Measurements from ENCODE around the gene HRG.
"Not testable (repeated sequence)": the region's sequence is repeated elsewhere in the genome, so short reads cannot be mapped to it uniquely, and the experiment has no call there.

HRG gene, protein sequence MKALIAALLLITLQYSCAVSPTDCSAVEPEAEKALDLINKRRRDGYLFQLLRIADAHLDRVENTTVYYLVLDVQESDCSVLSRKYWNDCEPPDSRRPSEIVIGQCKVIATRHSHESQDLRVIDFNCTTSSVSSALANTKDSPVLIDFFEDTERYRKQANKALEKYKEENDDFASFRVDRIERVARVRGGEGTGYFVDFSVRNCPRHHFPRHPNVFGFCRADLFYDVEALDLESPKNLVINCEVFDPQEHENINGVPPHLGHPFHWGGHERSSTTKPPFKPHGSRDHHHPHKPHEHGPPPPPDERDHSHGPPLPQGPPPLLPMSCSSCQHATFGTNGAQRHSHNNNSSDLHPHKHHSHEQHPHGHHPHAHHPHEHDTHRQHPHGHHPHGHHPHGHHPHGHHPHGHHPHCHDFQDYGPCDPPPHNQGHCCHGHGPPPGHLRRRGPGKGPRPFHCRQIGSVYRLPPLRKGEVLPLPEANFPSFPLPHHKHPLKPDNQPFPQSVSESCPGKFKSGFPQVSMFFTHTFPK

DNA sequence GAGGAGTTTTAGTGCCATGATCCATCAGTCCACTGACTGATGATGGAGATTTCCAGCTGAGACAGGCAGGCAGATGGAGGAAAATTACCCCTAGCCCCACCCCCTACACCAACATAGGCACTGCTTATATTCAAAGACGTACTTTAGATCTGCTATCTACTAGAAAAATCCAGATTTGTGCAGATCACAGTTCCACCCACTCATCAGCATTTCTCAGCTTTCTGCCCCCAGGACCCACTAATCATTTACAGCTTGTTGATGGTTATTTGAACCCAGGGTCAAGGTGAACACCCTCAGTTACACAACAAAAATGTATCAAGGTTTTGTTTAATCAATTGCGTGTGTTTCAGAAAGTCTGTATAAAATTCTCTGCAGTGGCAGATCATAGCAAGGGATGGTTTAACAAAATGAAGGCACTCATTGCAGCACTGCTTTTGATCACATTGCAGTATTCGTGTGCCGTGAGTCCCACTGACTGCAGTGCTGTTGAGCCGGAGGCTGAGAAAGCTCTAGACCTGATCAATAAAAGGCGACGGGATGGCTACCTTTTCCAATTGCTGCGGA is at the start of gene HRG:
Gene HRG (plus strand): TSS at position 390 of the 564 bp plus-strand sequence. CDS start 18 bp downstream, at position 408.
- DNase-seq (ENCODE audit: low read depth) = no peak

DNA sequence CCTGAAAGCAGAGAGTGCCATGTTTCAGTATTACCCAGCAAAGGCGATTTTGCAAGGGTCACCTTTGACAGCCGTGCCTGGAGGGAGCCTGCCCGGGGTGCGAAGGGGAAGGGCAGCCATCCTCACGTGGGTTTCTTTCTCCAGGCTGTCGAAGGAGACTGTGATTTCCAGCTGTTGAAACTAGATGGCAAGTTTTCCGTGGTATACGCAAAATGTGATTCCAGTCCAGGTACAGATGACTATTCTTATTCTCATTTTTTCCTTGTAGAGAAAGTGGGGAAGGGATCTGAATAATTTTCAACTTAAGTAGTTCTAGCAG is 49.6 kb upstream of the HRG start:
- DNase-seq (ENCODE audit: low read depth) = no peak

DNA sequence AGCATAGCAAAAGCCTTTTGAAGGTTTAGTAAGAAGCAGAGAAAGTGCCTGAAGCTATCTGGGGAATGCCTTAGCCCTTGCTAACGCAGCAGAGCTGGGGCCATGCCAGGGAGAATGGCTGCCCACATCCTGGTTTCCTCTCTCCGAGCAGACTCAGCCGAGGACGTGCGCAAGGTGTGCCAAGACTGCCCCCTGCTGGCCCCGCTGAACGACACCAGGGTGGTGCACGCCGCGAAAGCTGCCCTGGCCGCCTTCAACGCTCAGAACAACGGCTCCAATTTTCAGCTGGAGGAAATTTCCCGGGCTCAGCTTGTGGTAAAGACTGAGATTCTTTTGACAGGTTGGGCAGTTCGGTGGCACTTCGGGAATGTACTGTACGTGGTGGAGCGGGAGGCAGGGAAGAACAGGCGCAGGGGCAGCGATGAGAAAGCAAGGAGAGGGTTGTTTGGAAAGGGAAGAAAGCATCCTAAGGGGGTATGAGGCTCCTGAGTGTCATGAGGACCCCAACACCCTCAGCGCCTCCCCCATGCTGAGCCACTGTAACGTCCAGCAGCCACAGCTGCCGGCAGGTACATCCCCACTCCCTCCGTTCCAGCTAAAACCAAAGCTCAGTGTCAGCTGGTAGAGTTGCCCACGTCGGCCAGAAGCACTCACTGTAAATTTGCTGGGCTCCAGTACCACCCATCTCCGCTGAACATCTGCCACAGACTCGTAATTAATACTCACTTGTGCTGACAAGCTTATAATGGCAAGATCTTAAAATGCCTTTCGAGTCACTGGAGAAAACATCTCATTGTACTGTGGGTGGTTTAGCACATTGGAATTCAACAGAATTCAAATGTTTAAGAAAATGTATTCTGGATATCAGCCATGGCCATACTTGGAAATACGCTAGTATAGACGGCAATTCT is 48.5 kb upstream of the HRG start:
- peak; percentile 100 for DNase-seq (ENCODE audit: low read depth)

DNA sequence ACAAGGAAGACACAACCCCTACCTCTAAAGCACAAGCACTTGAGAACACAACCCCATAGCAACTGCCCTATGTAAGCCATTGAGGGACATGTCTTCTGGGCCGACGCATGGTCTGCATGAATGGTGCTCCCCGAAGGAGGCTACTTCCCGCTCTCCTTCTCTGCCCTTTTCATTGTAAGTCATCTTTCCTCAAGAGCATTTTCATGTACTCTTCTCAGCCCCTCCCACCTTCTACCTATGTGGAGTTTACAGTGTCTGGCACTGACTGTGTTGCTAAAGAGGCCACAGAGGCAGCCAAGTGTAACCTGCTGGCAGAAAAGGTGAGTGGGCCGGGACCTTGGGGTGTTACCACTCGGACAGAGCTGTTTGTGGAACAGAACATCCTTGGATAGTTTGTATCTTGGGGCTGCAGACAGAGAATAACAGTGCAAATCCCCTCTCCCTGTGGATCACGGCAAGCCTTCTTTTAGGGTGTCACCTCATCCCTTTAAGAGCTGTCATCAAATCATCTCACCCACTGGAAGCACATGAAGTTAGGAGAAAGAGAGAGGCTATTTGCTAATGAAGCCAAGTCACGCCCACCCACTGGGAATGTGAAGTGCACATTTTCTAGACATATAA is 47.4 kb upstream of the HRG start:
- no peak for DNase-seq (ENCODE audit: low read depth)

DNA sequence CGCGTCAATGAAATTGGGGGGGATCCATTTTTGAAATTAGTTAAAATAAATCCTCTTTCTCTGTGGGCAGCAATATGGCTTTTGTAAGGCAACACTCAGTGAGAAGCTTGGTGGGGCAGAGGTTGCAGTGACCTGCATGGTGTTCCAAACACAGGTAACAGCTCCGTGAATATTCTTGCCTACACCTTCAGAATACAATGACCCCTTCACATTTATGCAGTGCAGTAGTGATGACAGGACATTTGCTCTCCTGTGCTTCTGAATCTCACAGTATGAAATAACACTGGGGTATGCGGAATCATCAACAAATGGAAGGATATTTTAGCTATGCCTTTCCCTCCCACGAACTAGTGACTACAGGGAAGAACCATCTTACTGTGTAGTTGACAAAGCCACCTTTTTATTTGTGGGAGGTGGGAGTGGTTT is 46.0 kb upstream of the HRG start:
- DNase-seq (ENCODE audit: low read depth) = no peak

DNA sequence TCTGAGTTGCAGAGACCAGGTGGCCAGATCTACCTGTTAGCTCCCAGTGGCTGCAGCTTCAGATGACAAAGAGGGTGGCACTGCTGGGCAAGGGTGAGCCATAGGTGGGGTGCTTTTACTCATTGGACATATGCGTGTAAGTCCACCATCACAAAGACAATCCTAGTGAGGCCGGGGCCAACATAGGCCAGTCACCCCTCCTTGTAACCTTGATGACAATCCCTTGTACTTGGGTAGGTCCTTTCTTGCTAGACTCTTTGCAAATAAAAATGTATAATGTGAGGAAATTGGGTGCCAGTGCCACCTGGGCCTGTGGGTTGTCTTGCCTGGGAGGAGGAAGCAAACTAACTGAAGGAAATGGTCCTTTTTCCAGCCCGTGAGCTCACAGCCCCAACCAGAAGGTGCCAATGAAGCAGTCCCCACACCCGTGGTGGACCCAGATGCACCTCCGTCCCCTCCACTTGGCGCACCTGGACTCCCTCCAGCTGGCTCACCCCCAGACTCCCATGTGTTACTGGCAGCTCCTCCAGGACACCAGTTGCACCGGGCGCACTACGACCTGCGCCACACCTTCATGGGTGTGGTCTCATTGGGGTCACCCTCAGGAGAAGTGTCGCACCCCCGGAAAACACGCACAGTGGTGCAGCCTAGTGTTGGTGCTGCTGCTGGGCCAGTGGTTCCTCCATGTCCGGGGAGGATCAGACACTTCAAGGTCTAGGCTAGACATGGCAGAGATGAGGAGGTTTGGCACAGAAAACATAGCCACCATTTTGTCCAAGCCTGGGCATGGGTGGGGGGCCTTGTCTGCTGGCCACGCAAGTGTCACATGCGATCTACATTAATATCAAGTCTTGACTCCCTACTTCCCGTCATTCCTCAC is 45.4 kb upstream of the HRG start:
- DNase-seq (ENCODE audit: low read depth) = no peak

DNA sequence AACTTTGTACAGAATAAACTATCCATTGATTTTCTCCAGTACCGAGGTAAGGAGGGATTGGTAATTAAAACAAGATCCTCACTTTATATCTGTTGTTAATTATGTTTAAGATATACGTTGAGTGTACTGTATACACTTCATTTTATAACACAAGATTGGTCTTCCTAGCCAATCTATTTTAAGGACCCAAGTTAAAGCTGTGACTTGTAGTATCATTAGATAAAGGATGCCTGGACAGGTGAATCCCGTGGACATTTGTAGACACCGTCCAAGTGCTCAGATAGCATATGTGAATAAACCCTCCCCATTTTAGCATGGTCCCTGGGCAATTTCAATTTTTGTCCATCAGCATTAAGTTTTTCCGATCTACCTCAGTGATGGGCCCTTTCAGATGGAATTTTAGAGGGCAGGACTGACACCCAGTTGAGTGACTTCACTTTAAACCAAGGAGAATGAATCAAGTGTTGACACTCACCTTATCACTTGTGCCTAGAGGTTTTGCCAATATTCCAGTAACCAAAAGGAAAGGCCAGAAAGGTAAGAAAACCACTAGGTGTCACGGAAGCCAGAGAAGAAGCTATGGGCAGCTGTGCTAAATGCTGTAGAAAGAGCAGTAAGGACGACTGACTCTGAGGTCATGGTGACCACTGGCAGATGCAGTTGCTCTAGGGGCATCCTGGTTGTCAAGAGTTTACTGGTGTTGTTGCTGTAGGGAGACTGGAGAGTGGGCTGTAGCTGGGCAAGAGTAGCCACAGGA is 43.7 kb upstream of the HRG start:
- DNase-seq (ENCODE audit: low read depth) = no peak

DNA sequence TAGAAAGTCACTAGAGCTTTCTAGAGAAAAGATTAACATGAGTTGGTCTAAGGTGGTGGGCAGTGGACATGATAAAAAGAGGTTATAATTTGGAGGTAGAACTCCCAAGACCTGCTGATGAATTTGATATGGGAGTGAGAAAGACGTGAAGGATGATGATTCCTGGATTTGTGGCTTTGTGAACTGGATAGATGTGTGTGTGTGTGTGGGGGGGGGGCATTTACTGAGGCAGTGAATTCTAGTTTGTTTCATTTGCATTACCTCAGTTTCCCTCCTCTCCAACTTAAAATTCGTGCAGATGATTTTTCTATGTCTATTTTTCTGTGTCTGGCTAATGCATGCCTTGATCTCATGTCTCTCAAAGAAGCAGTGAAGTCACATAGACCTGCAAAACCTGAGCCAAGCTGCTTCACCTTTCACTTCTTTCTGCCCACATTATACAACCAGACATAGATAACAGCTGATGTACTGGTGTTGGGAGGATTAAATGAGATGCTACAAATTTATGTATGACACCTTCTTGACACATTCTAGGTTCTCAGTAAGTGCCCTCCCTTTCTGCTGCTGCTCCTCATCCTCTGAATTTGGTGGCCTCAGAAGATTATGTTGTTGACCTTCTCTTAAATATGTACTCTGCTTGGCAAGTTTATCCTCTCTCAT is 43.0 kb upstream of the HRG start:
- no peak for DNase-seq (ENCODE audit: low read depth)

DNA sequence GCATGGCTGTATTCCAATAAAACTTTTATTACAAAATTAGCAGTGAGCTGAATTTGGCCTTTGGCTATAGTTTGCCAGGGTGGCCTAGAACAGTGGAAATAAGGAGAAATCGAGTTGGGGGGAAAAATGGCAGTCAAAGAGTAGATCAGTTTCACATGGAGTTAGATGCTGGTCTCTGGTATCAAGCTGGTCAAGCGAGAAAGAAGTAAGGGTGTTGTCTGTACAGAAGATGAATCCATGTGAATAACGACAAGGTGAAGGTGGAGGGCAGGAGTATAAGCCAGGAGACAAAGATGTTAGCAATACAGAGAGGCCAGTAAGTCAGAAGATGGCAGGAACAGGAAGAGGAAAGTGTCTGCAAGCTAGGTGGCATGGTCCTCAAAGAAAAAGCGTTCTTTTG is 41.2 kb upstream of the HRG start:
- no peak for DNase-seq (ENCODE audit: low read depth)

DNA sequence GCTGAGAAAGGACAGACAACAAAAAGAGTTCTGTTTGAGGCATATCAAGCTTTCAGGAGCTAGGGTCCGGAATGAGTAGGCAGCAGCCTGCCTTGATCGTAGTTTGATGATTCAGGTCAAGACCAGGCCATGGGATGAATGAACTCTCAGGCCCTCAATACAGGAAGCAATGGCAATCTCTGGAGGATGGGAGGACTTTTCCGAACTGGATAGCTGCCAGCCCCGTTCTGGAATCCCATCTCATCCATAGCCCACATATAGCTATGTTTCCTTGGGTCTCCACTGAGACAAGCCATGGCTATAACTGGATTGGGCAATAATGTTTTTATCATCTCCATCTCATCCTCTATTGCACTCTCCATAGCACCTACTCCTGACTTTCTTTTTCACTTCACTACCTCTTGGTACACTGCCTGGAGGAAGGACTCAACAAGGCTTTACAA is 40.2 kb upstream of the HRG start:
- no peak for DNase-seq (ENCODE audit: low read depth)

DNA sequence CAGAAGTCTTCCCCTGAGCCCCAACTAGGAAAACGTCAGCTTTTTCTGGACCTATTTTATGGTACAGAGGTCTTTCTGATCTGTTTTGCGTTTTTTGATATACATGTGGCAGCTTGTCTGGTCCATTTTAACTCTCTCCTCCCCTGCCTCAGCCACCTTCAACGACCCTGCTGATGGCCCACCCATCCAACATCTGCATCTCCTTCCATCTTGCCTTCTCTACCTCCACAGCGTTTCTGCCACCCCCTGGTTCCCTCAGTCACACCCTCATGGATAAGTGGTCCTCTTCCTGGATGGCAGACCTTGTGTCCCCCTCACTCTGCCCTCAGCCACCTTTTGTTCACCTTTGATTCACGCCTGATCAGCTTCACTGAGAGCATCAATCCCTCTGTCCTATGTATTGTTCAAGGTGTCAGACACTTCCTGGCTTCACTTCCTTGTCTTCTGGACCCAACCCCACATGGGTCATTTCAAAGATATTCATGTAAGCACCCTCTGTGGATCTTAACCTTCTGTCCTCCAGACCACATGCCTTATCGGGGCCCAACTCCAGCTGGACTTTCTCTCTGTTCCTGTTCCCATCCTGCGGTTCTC is 39.5 kb upstream of the HRG start:
- DNase-seq (ENCODE audit: low read depth) = no peak

DNA sequence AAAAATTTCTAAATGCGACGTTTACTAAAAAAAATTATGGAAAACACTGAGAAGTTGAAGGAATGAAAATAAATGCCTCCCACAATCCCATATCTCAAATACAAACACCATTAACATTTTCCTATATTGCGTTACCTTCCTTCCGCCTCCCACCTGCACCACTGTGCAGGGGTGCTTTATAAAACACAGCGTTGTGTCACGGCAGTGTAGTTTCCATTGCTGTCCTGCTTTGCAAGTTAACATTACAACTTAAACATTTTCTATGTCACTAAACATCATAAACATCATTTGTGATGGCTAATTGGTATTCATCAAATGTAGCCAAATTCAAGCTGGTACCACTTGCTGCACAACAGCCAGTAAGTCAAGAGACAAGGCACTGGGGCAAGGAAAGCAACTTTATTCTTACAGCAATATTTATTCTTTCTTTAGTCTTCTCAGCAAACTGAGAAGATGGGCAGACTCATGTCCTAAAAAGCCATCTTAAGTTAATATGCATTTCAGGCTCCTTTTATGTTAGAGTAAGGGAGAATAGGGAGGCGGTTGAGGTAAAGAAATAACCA is 37.9 kb upstream of the HRG start:
- no peak for DNase-seq (ENCODE audit: low read depth)

DNA sequence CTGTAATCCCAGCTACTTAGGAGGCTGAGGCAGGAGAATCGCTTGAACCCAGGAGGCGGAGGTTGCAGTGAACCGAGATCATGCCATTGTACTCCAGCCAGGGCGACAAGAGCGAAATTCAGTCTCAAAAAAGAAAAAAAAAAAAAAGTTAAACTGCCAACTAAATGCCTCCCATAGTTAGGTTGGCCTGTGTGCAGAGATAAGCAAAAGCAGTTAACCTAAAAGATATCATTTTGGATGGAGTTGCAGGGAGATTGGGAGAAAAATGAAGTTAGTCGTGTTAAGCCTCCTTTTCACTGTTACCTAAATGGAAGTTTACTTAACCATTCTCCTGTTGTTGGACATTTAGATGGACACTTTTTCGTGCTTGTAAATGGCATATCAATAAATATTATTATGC is 37.1 kb upstream of the HRG start:
- no peak for DNase-seq (ENCODE audit: low read depth)

DNA sequence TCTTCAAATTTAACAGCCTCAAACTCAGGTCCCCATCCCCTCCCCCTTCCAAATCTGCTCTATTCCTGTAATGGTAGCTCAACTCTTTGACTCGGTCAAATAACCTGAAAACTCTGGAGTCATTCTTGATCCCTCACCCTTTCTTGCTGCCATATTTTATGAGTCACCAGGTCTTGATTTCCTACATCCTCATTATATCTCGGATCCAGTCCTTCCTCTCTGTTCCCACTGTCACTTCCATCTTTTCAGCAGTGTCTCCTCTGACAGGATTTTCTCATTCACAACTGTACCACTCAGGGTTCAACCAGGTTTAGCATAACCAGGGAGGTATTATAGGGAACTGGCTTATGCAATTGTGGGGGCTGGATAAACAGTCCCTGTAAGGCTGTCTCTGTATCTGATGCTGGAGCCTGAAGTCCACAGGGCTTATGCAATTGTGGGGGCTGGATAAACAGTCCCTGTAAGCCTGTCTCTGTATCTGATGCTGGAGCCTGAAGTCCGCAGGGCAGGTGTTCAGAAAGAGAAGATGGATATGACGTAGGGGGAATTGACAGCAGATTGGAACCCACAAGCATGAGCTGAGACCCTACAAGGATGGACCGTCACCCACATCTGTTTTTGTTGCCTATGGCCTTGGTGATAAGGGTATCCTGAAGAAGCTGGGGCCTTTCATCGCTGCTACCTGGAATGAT is 34.7 kb upstream of the HRG start:
- no peak for DNase-seq (ENCODE audit: low read depth)

DNA sequence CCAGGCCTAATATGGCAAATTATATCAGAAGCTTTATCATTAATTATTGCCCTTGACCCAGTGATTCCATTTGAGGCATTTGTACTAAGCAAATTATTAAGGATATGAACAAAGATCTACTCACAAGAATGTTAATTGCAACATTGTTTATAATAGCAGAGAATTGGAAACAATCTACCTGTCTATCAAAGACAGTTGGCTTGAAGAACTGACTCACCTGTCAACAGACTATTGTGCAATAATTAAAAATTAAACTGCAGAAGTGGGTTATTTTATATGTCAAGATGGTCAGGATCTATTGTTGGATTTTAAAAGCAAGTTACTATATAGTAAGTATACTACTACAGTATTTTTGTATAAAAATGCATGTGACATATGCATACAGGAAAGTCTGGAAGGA is 32.3 kb upstream of the HRG start:
- no peak for DNase-seq (ENCODE audit: low read depth)

DNA sequence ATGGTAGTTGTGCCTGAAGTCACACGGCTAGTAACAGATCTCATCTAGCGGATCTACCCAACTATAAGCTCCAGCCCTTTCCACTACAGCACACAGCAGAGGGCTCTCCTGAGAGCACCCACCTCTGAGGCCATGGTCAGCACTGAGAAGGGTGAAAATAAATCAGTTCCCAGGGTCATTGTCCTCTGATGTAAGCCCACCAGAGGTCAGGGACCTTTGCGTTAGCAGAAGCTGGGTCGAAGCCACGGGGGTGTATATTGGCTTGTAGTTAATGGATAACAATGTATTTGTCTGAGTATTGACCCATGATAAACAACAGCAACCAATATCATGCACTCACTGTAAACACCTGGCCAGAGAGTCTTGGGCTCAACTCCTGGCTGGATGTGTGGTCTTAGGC is 31.6 kb upstream of the HRG start:
- not testable (repeated sequence) for DNase-seq (ENCODE audit: low read depth)

DNA sequence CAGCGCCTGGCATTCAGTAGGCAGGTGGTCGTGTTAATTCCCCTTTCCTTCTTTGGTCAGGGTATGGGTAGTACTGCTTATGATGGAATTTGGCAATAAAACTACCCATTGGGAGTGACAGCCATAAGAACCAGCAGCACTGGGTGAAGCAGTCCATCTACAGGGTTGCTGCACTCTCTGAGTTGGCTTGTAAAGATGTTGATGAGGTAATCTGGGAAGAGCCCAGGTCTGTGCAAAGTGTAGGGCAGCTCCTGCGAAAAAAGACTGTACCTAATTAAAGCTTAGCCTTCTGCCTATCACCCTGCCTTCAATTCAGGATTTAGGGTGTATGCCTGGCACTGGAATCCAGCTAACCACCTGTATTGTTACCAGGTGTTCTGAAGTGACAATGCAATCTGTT is 30.3 kb upstream of the HRG start:
- no peak for DNase-seq (ENCODE audit: low read depth)

DNA sequence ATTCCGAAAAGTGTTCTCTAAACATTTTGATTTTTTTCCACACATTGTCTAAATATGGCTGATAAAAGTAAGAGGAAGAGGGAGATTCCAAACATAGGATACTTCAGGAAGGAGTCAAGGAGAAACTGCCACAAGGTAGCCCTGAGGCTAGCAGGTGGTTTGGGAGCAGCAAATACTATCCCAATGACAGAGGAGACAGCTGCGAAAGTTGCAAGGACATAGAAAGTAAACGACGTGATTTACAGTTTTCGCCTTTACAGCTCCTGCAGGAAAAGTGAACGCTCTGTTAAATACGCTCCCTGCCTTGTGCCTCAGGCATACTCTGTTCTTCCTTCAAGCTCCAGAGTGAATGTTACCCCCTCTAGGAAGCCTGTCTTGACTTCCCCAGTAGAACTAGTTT is 29.3 kb upstream of the HRG start:
- DNase-seq (ENCODE audit: low read depth) = no peak

DNA sequence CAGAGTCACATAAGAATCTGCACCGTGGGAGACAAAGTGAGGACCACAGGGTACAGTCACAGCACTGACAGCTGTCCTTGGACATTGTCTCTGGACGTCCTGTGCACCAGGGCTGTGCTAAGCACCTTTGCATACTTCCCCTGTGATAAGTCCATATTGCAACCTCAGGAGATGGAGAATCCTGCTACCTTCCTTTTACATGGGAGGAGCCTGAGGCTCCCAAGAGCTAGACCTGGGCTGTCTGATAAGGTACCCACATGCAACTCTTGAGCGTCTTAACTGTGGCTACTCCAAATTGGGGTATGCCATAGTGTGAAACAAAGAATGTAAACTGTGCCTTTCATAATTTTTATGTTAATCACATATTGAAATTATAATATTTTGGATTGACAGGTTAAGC is 28.1 kb upstream of the HRG start:
- DNase-seq (ENCODE audit: low read depth) = no peak

All from ELR (cell line).